ENCODE results near the gene DMD.

The DMD gene

GRCh38 chrX:32592786-32593185, 618.6 kb downstream of the DMD start:
- H3K4me3 ChIP-seq (ENCODE audit: low read depth, low read length), result no peak overlapping the region
- no peak for TF ChIP-seq CTCF (IDR thresholded peaks at IDR 0.05; ENCODE audit: borderline replicate concordance, insufficient read depth, low read depth, low read length)

- no peak overlapping the region for H3K4me3 ChIP-seq (ENCODE audit: low read depth, low read length)
- no peak for TF ChIP-seq CTCF (IDR thresholded peaks at IDR 0.05; ENCODE audit: borderline replicate concordance, insufficient read depth, low read depth, low read length)
Observed at GRCh38 chrX:32591589-32591988, 619.8 kb downstream of the DMD start.

GRCh38 chrX:32582729-32583128, 628.6 kb downstream of the DMD start:
- no peak overlapping the region for H3K4me3 ChIP-seq (ENCODE audit: low read depth, low read length)
- TF ChIP-seq CTCF (IDR thresholded peaks at IDR 0.05; ENCODE audit: borderline replicate concordance, insufficient read depth, low read depth, low read length), result no peak

- H3K4me3 ChIP-seq (ENCODE audit: low read depth, low read length), result no peak overlapping the region
- no peak for TF ChIP-seq CTCF (IDR thresholded peaks at IDR 0.05; ENCODE audit: borderline replicate concordance, insufficient read depth, low read depth, low read length)
Observed at GRCh38 chrX:32576885-32577284, 634.5 kb downstream of the DMD start.

GRCh38 chrX:32572644-32573043, 638.7 kb downstream of the DMD start:
- no peak for TF ChIP-seq CTCF (IDR thresholded peaks at IDR 0.05; ENCODE audit: borderline replicate concordance, insufficient read depth, low read depth, low read length)

GRCh38 chrX:32571579-32571978, 639.8 kb downstream of the DMD start:
- no peak for TF ChIP-seq CTCF (IDR thresholded peaks at IDR 0.05; ENCODE audit: borderline replicate concordance, insufficient read depth, low read depth, low read length)
- no peak overlapping the region for H3K4me3 ChIP-seq (ENCODE audit: low read depth, low read length)

More at GRCh38 chrX:32572644-32573043, 638.7 kb downstream of the DMD start:
- H3K4me3 ChIP-seq (ENCODE audit: low read depth, low read length), result no peak overlapping the region

- no peak for TF ChIP-seq CTCF (IDR thresholded peaks at IDR 0.05; ENCODE audit: borderline replicate concordance, insufficient read depth, low read depth, low read length)
- no peak overlapping the region for H3K4me3 ChIP-seq (ENCODE audit: low read depth, low read length)
Observed at GRCh38 chrX:32562261-32562660, 649.1 kb downstream of the DMD start.
